Heart right ventricle (tissue), 16 donors: ENCODE results near the gene SLC27A1. TPM values are rescaled to one million over a fixed set of nuclear protein-coding genes. Genes with fewer than 3 reads are reported as not detected.

Experiments
- ATAC-seq, 8 donors: fragments of 200-7000 bp; cut with Tn5 transposase; one replicate each; pipeline ENCODE4 v1.9.1; 2020; ENCODE audit warnings: mild to moderate bottlenecking in 8 of 8, moderate library complexity in 8 of 8, moderate number of reproducible peaks in 1 of 8
- DNase-seq, 2 donors: peaks; one replicate each; pipeline ENCODE4 v3.0.0-alpha.2; 2020
- H3K27ac ChIP-seq, 10 donors: fragments of 200-600 bp; sonication (generic) in 2 of 10; one replicate each; pipeline versions ENCODE4 v1.5.0 to v1.8.0; 2020 to 2022; ENCODE audit warnings: mild to moderate bottlenecking in 3 of 10
- H3K27me3 ChIP-seq, 7 donors: fragments of 200-600 bp; one replicate each; pipeline ENCODE4 v1.8.0; 2021 to 2022; ENCODE audit warnings: mild to moderate bottlenecking in 2 of 7
- H3K36me3 ChIP-seq, 9 donors: fragments of 200-600 bp; sonication (generic) in 1 of 9; one replicate each; pipeline versions ENCODE4 v1.5.0 to v1.8.0; 2020 to 2022; ENCODE audit warnings: mild to moderate bottlenecking in 2 of 9
- H3K4me1 ChIP-seq, 9 donors: fragments of 200-600 bp; sonication (generic) in 1 of 9; one replicate each; pipeline versions ENCODE4 v1.5.0 to v1.8.0; 2020 to 2022; ENCODE audit warnings: mild to moderate bottlenecking in 4 of 9
- H3K4me3 ChIP-seq, 10 donors: fragments of 200-600 bp; sonication (generic) in 2 of 10; one replicate each; pipeline versions ENCODE4 v1.5.0 to v1.8.0; 2020 to 2022; ENCODE audit warnings: mild to moderate bottlenecking in 7 of 10, moderate library complexity in 2 of 10
- H3K9me3 ChIP-seq, 11 donors: fragments of 200-600 bp in 10 of 11; sonication (generic) in 2 of 11; one replicate each; pipeline versions ENCODE4 v1.5.0 to v1.8.0; 2013 to 2022; ENCODE audit warnings: mild to moderate bottlenecking in 2 of 11, control low read depth in 1 of 11, moderate library complexity in 1 of 11
- WGBS, 2 donors: extraction: QIAGEN DNeasy Blood & Tissue Kit; methylation state at CpG; one replicate each; pipeline ENCODE4 v1.1.7; 2013; ENCODE audit warnings: inconsistent platforms in 1 of 2; 5-methylcytosine and 5-hydroxymethylcytosine counted together
- intact Hi-C, 10 donors: fragments of 100-400 bp; cut with DNase I; formaldehyde crosslinking; loops; one replicate each; pipeline versions ENCODE4 v1.11.1 to v1.14.2; 2022
- polyA plus RNA-seq, 2 donors: library from polyadenylated mRNA; stranded (reverse); fragments of 200-250 nt; gene quantifications; one replicate each; pipeline ENCODE4 v1.2.3, GENCODE V29; 2013
- total RNA-seq, 10 donors: library from RNA; stranded (reverse); fragmentation: NEBNext Ultra II Directional in 3 of 10; extraction: Animal tissue kit (Norgen Biotek cat#: 25700) in 3 of 10; gene quantifications; one replicate each; pipeline versions ENCODE4 v1.2.1 to v1.2.4, GENCODE V29; 2021 to 2023
- TF ChIP-seq, protein P1 (sequence below), 9 donors: fragments of 200-600 bp; sonication (generic) in 2 of 9; IDR thresholded peaks; one replicate each; pipeline versions ENCODE4 v1.5.0 to v1.8.0; 2021 to 2022; ENCODE audit warnings: antibody characterized with exemption in 9 of 9, mild to moderate bottlenecking in 5 of 9, moderate library complexity in 1 of 9
- donor health status: Arrhythmogenic right ventricular cardiomyopathy.
- donor health status: ischemic (EF 13 %, LVEDD 7.1; RV severe dilation, severe dysfunction).
- donor health status: healthy with polysubstance abuse.
- donor health status: DM: no; HTN: yes; CAD: no.
- donor health status: DM: no; HTN: no; CAD: no.
- donor health status: ischemic (EF 25% LVEDD 6.9; RV normal size, moderate dysfunction).
- donor health status: ischemic (EF 25% LVEDD 5.7; RV mildly dilated, moderate dysfunction).
- donor health status: healthy.
- donor health status: DM: yes; HTN: yes; CAD: no.
- donor health status: Ischemic cardiomyopathy.
- donor health status: ischemic (EF 35%, LVEDD 5.7; RV mildly dilated, moderate dysfunction).
- donor health status: nonischemic (EF 11% LVEDD 7.7; RV severe dilation, severe dysfunction).
- donor health status: DM: yes; HTN: yes; CAD: no.
- donor health status: PGD.
- donor health status: ischemic (EF 29% LVEDD 5.4; RV normal size, mild dysfunction).
- donor health status: nonischemic (EF 23%, LVEDD 6.1; RV moderate dilation, normal function).

Gene SLC27A1
- total and polyA plus RNA-seq, 12 donors: 16.0 to 78.3 (median 47.2) TPM

DNA sequence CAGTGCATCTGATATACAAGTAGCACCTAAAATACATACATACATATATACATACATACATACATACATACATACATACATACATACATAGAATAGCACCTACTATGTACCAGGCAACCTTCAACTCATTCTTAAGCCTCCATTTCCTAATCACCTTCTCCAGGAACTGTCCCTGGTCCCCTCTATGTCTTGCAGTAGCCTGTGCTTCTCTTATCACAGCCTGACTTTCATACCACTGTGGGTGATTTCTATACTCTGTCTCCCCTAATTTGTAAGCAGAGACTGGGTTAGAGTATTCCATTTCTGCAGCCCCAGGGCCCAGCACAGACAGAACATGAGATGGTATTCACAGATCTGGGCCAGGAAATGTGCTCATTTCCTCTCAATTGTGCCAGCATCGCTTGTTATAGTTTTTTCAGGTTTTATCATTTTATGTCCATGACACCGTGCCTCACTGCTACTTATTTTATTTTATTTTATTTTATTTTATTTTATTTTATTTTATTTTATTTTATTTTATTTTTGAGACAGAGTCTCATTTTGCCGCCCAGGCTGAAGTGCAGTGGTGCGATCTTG, 70.9 kb downstream of the SLC27A1 start:
- WGBS, 2 donors: 77 to 81% methylated on average over 4 of the region's 4 CpGs
- TF ChIP-seq, protein P1, sequence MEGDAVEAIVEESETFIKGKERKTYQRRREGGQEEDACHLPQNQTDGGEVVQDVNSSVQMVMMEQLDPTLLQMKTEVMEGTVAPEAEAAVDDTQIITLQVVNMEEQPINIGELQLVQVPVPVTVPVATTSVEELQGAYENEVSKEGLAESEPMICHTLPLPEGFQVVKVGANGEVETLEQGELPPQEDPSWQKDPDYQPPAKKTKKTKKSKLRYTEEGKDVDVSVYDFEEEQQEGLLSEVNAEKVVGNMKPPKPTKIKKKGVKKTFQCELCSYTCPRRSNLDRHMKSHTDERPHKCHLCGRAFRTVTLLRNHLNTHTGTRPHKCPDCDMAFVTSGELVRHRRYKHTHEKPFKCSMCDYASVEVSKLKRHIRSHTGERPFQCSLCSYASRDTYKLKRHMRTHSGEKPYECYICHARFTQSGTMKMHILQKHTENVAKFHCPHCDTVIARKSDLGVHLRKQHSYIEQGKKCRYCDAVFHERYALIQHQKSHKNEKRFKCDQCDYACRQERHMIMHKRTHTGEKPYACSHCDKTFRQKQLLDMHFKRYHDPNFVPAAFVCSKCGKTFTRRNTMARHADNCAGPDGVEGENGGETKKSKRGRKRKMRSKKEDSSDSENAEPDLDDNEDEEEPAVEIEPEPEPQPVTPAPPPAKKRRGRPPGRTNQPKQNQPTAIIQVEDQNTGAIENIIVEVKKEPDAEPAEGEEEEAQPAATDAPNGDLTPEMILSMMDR (IDR thresholded peaks at IDR 0.05): no peak
- Histone ChIP-seq H3K9me3 (peaks cover 0 to 11% (median 0%) of the 10 kb centered on the region in 11 donors), H3K27me3 (peaks cover 0 to 10% (median 0%) of the 10 kb centered on the region in 7 donors), H3K36me3 (no peaks in the 10 kb centered on the region), H3K27ac (no peak overlapping the region), H3K4me1 (peaks cover 7 to 14% (median 10%) of the 10 kb centered on the region in 9 donors), H3K4me3 (no peak overlapping the region)
- ATAC-seq: no peak
- intact Hi-C loops: no loop called here
- DNase-seq: no peak

DNA sequence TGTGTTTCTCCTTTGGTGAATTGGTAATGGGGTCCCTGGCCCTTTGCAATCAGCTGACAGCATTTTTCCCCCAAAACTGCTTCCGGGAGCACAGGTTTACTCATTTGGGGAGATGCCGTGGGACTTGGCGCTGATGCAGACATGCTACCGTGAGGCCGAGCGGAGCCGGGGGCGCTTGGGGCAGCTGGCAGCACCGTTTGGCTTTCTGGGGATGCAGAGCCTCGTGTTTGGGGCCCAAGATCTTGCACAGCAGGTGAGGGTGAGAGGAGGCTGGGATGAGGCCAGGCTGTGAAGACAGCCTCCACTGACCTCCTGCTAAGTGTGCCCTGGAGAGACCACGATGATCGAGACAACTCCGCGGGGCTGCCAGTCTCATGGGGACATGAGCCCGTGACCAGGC, 71.7 kb downstream of the SLC27A1 start:
- 76 to 78% methylated on average over 15 of the region's 15 CpGs for WGBS, 2 donors
- intact Hi-C loops: no loop called here
- ATAC-seq (no peak), DNase-seq (no peak)
- TF ChIP-seq, protein P1 (IDR thresholded peaks at IDR 0.05): no peak
- H3K27me3 ChIP-seq: peaks cover 0 to 10% (median 0%) of the 10 kb centered on the region in 7 donors
- H3K4me1 ChIP-seq: peaks cover 7 to 14% (median 10%) of the 10 kb centered on the region in 9 donors
- no peak overlapping the region for H3K4me3 ChIP-seq
- H3K27ac ChIP-seq: no peak overlapping the region
- peaks cover 0 to 11% (median 0%) of the 10 kb centered on the region in 11 donors for H3K9me3 ChIP-seq
- no peaks in the 10 kb centered on the region for H3K36me3 ChIP-seq

DNA sequence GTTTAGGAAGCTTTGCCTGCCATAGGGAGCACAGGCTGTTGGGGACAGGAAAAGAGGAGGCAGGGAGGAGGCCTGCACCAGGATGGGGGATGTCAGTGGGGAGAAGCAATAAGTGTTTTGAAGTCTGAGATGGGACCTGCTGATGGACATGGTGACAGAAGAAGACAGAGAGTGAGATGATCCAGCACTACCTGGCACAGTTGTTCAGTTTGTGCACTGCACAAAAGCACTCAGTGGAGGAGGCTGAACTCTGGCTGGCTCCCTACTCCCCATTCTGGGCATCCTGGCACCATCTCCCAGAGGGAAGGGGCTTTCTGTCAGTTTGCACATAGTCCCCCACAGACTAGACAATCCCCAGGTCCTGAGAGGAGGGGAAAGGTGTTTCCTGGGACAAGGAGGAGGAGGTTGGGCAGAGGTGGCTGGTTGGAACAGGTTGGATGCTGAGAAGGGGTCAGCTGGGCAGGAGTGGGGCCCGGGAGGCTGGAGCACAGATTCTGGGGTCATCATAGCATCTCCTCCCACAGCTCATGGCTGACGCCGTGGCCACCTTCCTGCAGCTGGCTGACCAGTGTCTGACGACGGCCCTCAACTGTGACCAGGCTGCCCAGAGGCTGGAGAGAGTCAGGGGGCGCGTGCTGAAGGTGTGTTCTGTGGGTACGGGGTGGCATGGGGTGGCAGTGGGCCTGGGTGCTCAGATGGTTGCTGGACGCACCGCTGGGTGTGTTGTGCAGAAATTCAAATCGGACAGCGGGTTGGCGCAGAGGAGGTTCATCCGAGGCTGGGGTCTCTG, 72.7 kb downstream of the SLC27A1 start:
- no peak for ATAC-seq
- no peaks in the 10 kb centered on the region for H3K36me3 ChIP-seq
- peaks cover 0 to under 1% (median 0%) of the 10 kb centered on the region in 7 donors for H3K27me3 ChIP-seq
- TF ChIP-seq, protein P1 (IDR thresholded peaks at IDR 0.05): no peak
- H3K4me3 ChIP-seq: no peak overlapping the region
- no peak overlapping the region for H3K27ac ChIP-seq
- intact Hi-C loops: no loop called here
- peaks cover 0 to 11% (median 0%) of the 10 kb centered on the region in 11 donors for H3K9me3 ChIP-seq
- peaks cover 7 to 14% (median 10%) of the 10 kb centered on the region in 9 donors for H3K4me1 ChIP-seq
- 82 to 83% methylated on average over 14 of the region's 14 CpGs for WGBS, 2 donors
- no peak for DNase-seq

DNA sequence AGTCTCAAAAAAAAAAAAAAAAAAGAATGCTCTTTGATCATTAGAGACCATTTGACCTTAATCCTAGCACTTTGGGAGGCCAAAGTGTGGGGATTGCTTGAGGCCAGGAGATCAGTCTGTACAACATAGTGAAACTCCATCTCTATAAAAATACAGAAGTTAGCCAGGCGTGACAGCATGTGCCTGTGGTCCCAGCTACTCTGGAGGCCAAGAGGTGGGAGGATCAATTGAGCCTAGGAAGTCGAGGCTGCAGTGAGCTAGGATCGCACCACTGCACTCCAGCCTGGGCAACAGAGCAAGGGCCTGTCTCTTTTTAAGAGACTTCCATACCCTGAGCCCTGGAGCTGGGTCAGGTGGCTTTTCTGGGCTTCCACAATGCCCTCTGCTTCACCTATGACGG, 73.7 kb downstream of the SLC27A1 start:
- intact Hi-C loops: no loop called here
- TF ChIP-seq, protein P1 (IDR thresholded peaks at IDR 0.05): no peak
- no peak for DNase-seq

More for the DNA sequence above, 73.7 kb downstream of the SLC27A1 start:
- H3K27ac ChIP-seq: no peak overlapping the region
- H3K27me3 ChIP-seq: no peaks in the 10 kb centered on the region
- no peak overlapping the region for H3K4me3 ChIP-seq
- peaks cover 3 to 7% (median 6%) of the 10 kb centered on the region in 9 donors for H3K4me1 ChIP-seq
- WGBS, 2 donors: 71 to 87% methylated on average over 4 of the region's 4 CpGs
- no peaks in the 10 kb centered on the region for H3K36me3 ChIP-seq
- no peak for ATAC-seq
- H3K9me3 ChIP-seq: peaks cover 0 to 11% (median 0%) of the 10 kb centered on the region in 11 donors
